ENCODE measurements around the gene PSME2. TPM values are rescaled to one million over a fixed set of nuclear protein-coding genes. Genes with fewer than 3 reads are reported as not detected.

The PSME2 gene
- total RNA-seq, 4 donors from 2014 or later = 59.5 to 69.8 (median 68.5) TPM

- DNase-seq = no peak
- in situ Hi-C loops (cut with MboI; ENCODE audit: low pct_ligation_motif_present in 1 of 4, low pct_unique_long_range_greater_than_20kb in 1 of 4, low sequenced_read_pairs in 3 of 4) = no loop called here
- Histone ChIP-seq H3K4me3 (no peak overlapping the region), H3K9me3 (no peaks in the 10 kb centered on the region), H3K36me3 (peaks cover 0 to 3% (median 0%) of the 10 kb centered on the region in 4 donors), H3K27me3 (no peaks in the 10 kb centered on the region), H3K4me1 (peaks cover 12 to 21% (median 14%) of the 10 kb centered on the region in 4 donors), H3K27ac (no peak overlapping the region)
- 90 to 95% methylated on average over 2 of the region's 2 CpGs for WGBS, 2 donors (ENCODE audit: low coverage in 1 of 2)
- TF ChIP-seq POLR2A (IDR thresholded peaks at IDR 0.05) (no peak), POLR2AphosphoS5 (IDR thresholded peaks at IDR 0.05) (no peak), EP300 (IDR thresholded peaks at IDR 0.05; ENCODE audit: low read depth) (no peak)
- TF ChIP-seq, protein P1, sequence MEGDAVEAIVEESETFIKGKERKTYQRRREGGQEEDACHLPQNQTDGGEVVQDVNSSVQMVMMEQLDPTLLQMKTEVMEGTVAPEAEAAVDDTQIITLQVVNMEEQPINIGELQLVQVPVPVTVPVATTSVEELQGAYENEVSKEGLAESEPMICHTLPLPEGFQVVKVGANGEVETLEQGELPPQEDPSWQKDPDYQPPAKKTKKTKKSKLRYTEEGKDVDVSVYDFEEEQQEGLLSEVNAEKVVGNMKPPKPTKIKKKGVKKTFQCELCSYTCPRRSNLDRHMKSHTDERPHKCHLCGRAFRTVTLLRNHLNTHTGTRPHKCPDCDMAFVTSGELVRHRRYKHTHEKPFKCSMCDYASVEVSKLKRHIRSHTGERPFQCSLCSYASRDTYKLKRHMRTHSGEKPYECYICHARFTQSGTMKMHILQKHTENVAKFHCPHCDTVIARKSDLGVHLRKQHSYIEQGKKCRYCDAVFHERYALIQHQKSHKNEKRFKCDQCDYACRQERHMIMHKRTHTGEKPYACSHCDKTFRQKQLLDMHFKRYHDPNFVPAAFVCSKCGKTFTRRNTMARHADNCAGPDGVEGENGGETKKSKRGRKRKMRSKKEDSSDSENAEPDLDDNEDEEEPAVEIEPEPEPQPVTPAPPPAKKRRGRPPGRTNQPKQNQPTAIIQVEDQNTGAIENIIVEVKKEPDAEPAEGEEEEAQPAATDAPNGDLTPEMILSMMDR (IDR thresholded peaks at IDR 0.05) = no peak
- intact Hi-C loops (cut with DNase I; ENCODE audit: low total_unique reads) = no loop called here
These were observed 13.4 kb downstream of the PSME2 start for GRCh38 chr14:24132976-24133375.

DNA sequence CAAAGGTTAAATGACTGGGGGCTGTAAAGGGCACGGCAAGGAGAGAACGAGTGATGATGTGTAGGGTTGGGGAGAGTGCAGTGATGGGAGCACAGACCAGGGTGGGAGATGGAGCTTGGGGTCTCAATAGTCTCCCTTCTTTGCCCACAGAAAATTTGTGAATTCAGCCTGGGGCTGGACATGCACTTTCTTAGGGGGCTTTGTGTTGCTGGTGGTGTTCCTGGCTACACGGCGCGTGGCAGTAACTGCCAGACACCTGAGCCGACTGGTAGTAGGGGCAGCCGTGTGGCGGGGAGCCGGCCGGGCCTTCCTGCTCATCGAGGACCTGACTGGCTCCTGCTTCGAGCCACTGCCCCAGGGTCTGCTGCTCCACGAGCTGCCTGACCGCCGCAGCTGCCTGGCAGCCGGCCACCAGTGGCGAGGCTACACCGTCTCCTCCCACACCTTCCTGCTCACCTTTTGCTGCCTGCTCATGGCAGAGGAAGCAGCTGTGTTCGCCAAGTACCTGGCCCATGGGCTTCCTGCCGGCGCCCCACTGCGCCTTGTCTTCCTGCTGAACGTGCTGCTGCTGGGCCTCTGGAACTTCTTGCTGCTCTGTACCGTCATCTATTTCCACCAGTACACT, 14.2 kb downstream of the PSME2 start:
- Histone ChIP-seq H3K4me3 (no peak overlapping the region), H3K36me3 (no peaks in the 10 kb centered on the region), H3K9me3 (no peaks in the 10 kb centered on the region), H3K4me1 (peaks cover 9 to 14% (median 12%) of the 10 kb centered on the region in 4 donors), H3K27me3 (no peaks in the 10 kb centered on the region), H3K27ac (no peak overlapping the region)
- TF ChIP-seq, protein P1 (IDR thresholded peaks at IDR 0.05) = no peak
- TF ChIP-seq POLR2A (IDR thresholded peaks at IDR 0.05) (no peak), POLR2AphosphoS5 (IDR thresholded peaks at IDR 0.05) (no peak), EP300 (IDR thresholded peaks at IDR 0.05; ENCODE audit: low read depth) (no peak)
- WGBS, 2 donors (ENCODE audit: low coverage in 1 of 2) = 37 to 69% methylated on average over 5 to 23 of the region's 24 CpGs
- intact Hi-C loops (cut with DNase I; ENCODE audit: low total_unique reads) (no loop called here), in situ Hi-C loops (cut with MboI; ENCODE audit: low pct_ligation_motif_present in 1 of 4, low pct_unique_long_range_greater_than_20kb in 1 of 4, low sequenced_read_pairs in 3 of 4) (no loop called here)
- no peak for DNase-seq

GRCh38 chr14:24131549-24131966, 14.9 kb downstream of the PSME2 start:
- 60 to 93% methylated on average over 1 to 13 of the region's 15 CpGs for WGBS, 2 donors (ENCODE audit: low coverage in 1 of 2)
- no peak for DNase-seq
- Histone ChIP-seq H3K9me3 (no peaks in the 10 kb centered on the region), H3K4me1 (peaks cover 3 to 9% (median 6%) of the 10 kb centered on the region in 4 donors), H3K36me3 (no peaks in the 10 kb centered on the region), H3K4me3 (no peak overlapping the region), H3K27ac (no peak overlapping the region), H3K27me3 (no peaks in the 10 kb centered on the region)
- TF ChIP-seq POLR2AphosphoS5 (IDR thresholded peaks at IDR 0.05) (no peak), POLR2A (IDR thresholded peaks at IDR 0.05) (no peak), EP300 (IDR thresholded peaks at IDR 0.05; ENCODE audit: low read depth) (no peak)
- TF ChIP-seq, protein P1 (IDR thresholded peaks at IDR 0.05) = no peak
- in situ Hi-C loops (cut with MboI; ENCODE audit: low pct_ligation_motif_present in 1 of 4, low pct_unique_long_range_greater_than_20kb in 1 of 4, low sequenced_read_pairs in 3 of 4) (no loop called here), intact Hi-C loops (cut with DNase I; ENCODE audit: low total_unique reads) (no loop called here)

DNA sequence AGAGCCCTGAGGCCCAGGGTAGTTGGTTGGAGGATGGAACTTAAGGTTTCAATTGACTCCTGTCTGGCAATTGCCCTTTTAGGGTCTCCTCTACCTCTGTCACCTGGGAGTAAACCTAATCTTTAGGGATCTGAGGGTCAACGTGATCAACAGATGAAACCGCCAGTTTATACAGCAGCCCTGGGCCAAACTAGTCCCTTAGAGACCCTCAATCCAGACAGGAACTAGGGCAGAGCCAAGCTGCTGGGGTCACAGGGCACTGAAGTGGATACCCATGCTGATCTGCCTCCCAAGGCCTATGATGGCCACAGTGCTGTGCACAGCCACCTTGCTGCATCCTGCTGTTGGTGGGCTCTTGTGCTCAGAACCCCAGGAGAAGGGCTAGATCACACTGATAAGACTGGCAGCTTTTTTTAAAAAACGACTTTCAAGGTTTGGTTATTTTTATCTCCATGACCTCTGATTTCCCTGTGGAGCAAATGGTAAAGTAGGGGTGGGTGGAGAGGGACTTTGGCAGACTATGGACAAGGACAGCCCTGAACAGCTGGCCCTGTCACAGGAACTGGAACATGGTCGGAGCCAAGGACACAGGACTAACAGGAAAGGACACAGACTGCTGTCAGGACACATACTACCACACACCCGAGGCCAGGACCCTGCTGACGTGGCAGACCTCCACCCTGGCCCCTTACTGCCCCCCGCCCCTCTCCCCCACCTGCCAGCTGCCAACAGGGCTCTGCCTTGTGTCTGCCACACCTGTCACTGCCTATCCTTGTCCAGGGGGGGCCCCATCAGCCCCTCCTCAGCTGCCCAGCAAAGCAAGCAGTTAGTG, 15.5 kb downstream of the PSME2 start:
- Histone ChIP-seq H3K27ac (no peak overlapping the region), H3K27me3 (no peaks in the 10 kb centered on the region), H3K4me1 (peaks cover 3 to 6% (median 5%) of the 10 kb centered on the region in 4 donors), H3K4me3 (no peak overlapping the region), H3K36me3 (no peaks in the 10 kb centered on the region), H3K9me3 (no peaks in the 10 kb centered on the region)
- DNase-seq = no peak
- intact Hi-C loops (cut with DNase I; ENCODE audit: low total_unique reads) = no loop called here
- in situ Hi-C loops (cut with MboI; ENCODE audit: low pct_ligation_motif_present in 1 of 4, low pct_unique_long_range_greater_than_20kb in 1 of 4, low sequenced_read_pairs in 3 of 4) = no loop called here
- 68% methylated on average over 7 of the region's 7 CpGs; no CpG with 5 or more reads in 1 of the 2 donors for WGBS, 2 donors (ENCODE audit: low coverage in 1 of 2)
- TF ChIP-seq EP300 (IDR thresholded peaks at IDR 0.05; ENCODE audit: low read depth) = no peak
- TF ChIP-seq POLR2AphosphoS5 (IDR thresholded peaks at IDR 0.05) = no peak
- TF ChIP-seq, protein P1 (IDR thresholded peaks at IDR 0.05) = no peak
- no peak for TF ChIP-seq POLR2A (IDR thresholded peaks at IDR 0.05)

Measured in transverse colon (tissue), 4 donors.